AG10803 (cell line): Measurements from ENCODE around the gene ATAD2B.
"Not testable (repeated sequence)": the region's sequence is repeated elsewhere in the genome, so short reads cannot be mapped to it uniquely, and the experiment has no call there.

Experiments used
- DNase-seq: peaks from one replicate; pipeline ENCODE4 v3.0.0; 2010; ENCODE audit warnings: low read depth
- H3K4me3 ChIP-seq: 2 replicates; pipeline ENCODE4 v1.5.1; 2011; ENCODE audit warnings: mild to moderate bottlenecking, low read length, control low read depth
- TF ChIP-seq, protein P1 (sequence below): conservative IDR thresholded peaks from 2 replicates; pipeline ENCODE4 v1.5.1; 2011; ENCODE audit warnings: mild to moderate bottlenecking, low read length, control low read depth, inconsistent platforms

Gene ATAD2B

GRCh38 chr2:23754970-23755369 is 172.0 kb downstream of the ATAD2B start:
- no peak overlapping the region for H3K4me3 ChIP-seq
- no peak for DNase-seq
- TF ChIP-seq, protein P1, sequence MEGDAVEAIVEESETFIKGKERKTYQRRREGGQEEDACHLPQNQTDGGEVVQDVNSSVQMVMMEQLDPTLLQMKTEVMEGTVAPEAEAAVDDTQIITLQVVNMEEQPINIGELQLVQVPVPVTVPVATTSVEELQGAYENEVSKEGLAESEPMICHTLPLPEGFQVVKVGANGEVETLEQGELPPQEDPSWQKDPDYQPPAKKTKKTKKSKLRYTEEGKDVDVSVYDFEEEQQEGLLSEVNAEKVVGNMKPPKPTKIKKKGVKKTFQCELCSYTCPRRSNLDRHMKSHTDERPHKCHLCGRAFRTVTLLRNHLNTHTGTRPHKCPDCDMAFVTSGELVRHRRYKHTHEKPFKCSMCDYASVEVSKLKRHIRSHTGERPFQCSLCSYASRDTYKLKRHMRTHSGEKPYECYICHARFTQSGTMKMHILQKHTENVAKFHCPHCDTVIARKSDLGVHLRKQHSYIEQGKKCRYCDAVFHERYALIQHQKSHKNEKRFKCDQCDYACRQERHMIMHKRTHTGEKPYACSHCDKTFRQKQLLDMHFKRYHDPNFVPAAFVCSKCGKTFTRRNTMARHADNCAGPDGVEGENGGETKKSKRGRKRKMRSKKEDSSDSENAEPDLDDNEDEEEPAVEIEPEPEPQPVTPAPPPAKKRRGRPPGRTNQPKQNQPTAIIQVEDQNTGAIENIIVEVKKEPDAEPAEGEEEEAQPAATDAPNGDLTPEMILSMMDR, result no peak

DNA sequence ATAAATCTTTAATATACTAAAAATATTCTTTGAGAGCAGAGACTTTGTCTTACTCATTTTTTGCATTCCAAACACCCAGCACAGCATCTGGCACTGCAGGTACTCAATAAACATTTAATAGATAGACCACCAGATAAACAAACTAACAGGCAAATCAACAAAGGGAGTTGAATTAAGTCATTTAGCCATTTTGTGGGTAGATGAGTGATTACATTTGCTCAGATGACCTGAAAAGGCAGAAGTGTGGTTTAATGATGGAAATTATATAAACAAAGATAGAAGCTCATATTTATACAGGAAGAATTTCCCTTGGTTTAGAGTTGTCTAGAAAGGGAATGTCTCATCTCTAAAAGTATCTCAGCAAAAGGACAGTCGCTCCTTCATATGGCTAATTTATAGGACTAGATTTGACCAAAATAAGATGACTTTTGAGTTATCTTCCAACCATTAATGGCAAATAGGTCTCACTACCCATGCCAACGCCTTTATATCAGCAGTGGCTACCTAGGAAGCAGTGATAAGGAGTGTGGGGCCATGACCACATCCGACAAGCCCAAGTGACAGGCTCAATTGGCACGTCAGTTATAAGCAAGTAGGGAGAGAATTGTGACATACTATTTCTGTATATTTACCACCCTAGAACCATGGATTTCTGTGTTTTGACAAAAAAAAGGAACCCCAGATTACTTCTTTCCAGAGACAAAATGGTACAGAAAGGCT is 173.5 kb downstream of the ATAD2B start:
- TF ChIP-seq, protein P1, result no peak
- no peak overlapping the region for H3K4me3 ChIP-seq
- no peak for DNase-seq

DNA sequence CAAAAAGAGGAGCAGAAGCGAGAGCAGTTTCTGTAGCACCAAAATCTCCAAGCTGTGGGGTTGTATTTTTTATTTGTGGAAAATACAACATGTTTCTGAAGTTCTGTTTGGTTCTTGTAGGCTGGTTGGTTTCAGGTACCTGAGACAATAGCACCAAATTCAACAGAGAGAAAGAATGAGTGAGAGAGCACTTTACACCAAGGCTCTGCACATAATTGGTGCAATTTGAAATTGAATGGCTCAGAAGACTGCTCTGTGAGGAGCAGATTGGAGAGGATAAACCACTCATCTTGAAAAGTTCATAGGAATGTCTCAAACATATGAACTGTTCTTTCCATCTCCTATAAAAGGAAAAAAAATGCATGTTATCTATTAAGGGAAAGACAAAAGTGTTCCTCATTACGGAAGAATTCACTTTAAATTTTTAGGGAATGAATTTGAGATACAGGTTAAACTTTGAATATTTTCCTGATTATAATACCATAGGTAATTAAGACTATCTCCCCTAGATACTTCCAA is 175.1 kb downstream of the ATAD2B start:
- no peak overlapping the region for H3K4me3 ChIP-seq
- no peak for DNase-seq
- TF ChIP-seq, protein P1, result no peak

DNA sequence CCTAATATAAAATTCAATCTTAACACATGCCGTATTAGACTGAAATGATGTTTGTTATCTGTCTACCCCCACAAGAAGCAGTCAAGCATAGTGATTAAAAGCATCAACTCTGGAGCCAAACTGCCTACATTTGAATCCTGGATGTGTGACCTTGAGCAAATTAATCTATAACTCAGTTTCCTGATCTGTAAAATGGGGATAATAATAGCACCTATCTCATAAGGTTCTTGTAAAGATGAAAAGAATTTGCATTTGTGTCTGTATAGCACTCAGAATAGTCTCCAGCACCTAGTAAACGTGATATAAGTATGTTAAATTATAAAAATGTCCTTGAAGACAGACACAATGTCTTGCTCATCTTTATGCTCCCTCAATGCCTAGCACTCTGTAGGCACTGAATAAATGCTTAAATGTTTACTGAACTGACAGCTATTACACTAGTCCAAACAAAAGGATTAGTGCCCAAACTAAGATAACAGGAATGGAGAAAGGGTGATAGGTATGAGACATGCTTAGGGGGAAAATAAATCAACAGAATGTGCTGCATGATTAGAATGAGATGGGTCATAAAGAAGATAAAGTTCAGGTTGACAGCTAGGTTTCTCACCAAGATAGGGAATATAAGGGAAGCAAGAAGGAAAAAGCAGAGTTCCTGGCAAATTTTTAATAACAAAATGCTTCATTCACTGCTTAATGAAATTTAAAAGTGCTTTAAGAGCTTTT is 180.6 kb downstream of the ATAD2B start:
- TF ChIP-seq, protein P1, result no peak
- no peak for DNase-seq
- no peak overlapping the region for H3K4me3 ChIP-seq

DNA sequence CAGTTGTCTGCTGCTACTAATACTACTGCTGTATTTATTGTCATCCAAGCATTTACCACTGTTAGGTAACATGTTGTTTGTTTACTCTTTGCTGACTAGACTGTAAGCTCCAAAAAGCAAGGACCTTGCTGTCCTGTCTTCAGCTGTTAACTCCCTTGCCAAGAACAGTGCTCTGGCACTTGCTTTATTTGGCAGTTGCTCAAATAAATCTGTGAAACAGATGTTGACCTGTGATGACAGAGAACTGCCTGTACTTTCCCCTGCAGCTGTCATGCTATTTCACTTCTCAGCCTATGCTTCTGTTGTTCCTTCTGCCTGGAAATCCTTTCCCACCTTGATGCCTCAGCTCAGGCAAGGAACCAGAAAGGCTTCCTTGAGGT is 181.2 kb downstream of the ATAD2B start:
- TF ChIP-seq, protein P1, result no peak
- H3K4me3 ChIP-seq, result no peak overlapping the region
- peak; percentile 84 for DNase-seq

DNA sequence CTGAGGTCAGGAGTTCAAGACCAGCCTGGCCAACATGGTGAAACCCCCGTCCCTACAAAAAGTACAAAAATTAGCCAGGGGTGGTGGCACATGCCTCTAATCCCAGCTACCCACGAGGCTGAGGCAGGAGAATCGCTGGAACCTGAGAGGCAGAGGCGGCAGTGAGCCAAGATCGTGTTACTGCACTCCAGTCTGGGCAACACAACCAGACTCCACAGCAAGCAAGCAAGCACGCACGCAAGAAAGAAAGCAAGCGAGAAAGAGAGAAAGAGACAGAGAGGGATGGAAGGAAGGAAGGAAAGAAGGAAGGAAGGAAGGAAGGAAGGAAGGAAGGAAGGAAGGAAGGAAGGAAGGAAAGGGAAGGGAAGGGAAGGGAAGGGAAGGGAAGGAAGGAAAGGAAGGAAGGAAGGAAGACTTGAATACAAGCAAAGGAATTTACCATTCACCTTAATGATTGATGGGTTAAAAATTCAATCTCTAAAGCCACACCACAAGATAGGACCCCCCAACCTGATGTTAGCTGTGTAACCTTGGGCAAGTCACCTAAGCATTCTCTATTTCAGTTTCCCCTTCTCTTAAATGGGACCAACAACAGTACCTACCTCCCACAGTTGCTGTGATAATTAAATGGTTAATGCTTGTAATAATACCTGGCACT is 181.7 kb downstream of the ATAD2B start:
- DNase-seq, result no peak
- no peak overlapping the region for H3K4me3 ChIP-seq

DNA sequence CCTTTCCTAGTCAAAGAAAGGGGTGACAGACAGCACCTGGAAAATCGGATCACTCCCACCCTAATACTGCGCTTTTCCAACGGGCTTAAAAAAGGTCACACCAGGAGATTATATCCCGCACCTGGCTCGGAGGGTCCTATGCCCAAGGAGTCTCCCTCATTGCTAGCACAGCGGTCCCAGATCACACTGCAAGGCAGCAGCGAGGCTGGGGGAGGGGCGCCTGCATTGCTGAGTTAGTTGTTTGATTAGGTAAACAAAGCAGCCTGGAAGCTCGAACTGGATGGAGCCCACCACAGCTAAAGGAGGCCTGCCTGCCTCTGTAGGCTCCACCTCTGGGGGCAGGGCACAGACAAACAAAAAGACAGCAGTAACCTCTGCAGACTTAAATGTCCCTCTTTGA is 190.1 kb downstream of the ATAD2B start:
- not testable (repeated sequence) for DNase-seq, H3K4me3 ChIP-seq

More for the DNA sequence above, 181.7 kb downstream of the ATAD2B start:
- TF ChIP-seq, protein P1, result no peak
